Measurements from ENCODE around the gene TRRAP.

Gene TRRAP

DNA sequence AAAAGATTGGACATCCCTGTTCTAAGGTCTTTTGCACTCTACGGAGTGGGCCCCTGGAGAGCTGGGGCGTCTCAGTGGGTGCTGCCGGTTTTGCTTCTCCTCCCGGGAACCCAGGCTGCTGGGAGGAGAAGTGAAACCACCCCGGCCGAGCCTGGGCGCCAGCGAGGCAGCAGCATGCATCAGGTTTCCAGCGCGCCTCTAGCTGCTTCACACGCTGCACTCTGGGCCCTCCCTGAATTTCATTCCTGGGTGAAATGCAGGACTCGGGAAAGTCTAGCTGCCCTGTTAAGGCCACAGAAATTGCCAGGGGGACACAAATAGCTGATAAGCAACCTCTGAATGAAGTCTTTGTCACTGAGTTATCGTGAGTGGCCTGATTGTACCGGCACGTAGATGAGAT lies 127.4 kb downstream of the TRRAP start:
- no peaks in the 10 kb centered on the region for H3K27me3 ChIP-seq (ENCODE audit: insufficient read depth, low read length)
- peaks cover 62 to 72% of the 10 kb centered on the region in 2 experiments for H3K36me3 ChIP-seq (ENCODE audit: control insufficient read depth in 1 of 2, insufficient read depth in 2 of 2, low read length in 2 of 2)
- H3K23ac ChIP-seq (ENCODE audit: low read length) = no peak overlapping the region
- H3K14ac ChIP-seq (ENCODE audit: low read length) = no peak overlapping the region
- no peak overlapping the region for H4K91ac ChIP-seq (ENCODE audit: low read depth, low read length)
- no peak overlapping the region for H2BK12ac ChIP-seq (ENCODE audit: low read length)
- no peak overlapping the region for H3K27ac ChIP-seq (ENCODE audit: low read depth, low read length)
- H3K18ac ChIP-seq (ENCODE audit: low read length) = no peak overlapping the region
- no peaks in the 10 kb centered on the region for H3K79me2 ChIP-seq (ENCODE audit: control insufficient read depth, insufficient read depth, low read length, poor library complexity)
- no peak overlapping the region for H3K4me2 ChIP-seq (ENCODE audit: low read length)
- no CpG with 5 or more reads among the region's 15 CpGs for WGBS (ENCODE audit: extremely low coverage, insufficient coverage, insufficient read length)
- H3K4me1 ChIP-seq (ENCODE audit: control insufficient read depth in 1 of 2, insufficient read depth in 2 of 2, low read length in 2 of 2) = no peaks in the 10 kb centered on the region
- H2AK5ac ChIP-seq (ENCODE audit: low read length) = no peak overlapping the region
- no peak overlapping the region for H4K12ac ChIP-seq (ENCODE audit: low read depth, low read length)
- H2AFZ ChIP-seq (ENCODE audit: insufficient read depth, low read length, poor library complexity) = no peak overlapping the region
- H3K9me3 ChIP-seq (ENCODE audit: insufficient read depth, low read depth, low read length) = peaks cover 5% of the 10 kb centered on the region
- no peak overlapping the region for H3K9ac ChIP-seq (ENCODE audit: low read length)
- H3K4me3 ChIP-seq (ENCODE audit: low read depth, low read length) = no peak overlapping the region
- H3K79me1 ChIP-seq (ENCODE audit: low read length) = no peaks in the 10 kb centered on the region
- H3K4ac ChIP-seq (ENCODE audit: low read depth, low read length) = no peak overlapping the region
- H4K8ac ChIP-seq (ENCODE audit: low read depth, low read length) = no peak overlapping the region
- H2BK120ac ChIP-seq (ENCODE audit: insufficient read depth, low read length, poor library complexity) = no peak overlapping the region
- DNase-seq = no peak
- H2BK5ac ChIP-seq (ENCODE audit: low read depth, low read length, poor library complexity) = no peak overlapping the region

DNA sequence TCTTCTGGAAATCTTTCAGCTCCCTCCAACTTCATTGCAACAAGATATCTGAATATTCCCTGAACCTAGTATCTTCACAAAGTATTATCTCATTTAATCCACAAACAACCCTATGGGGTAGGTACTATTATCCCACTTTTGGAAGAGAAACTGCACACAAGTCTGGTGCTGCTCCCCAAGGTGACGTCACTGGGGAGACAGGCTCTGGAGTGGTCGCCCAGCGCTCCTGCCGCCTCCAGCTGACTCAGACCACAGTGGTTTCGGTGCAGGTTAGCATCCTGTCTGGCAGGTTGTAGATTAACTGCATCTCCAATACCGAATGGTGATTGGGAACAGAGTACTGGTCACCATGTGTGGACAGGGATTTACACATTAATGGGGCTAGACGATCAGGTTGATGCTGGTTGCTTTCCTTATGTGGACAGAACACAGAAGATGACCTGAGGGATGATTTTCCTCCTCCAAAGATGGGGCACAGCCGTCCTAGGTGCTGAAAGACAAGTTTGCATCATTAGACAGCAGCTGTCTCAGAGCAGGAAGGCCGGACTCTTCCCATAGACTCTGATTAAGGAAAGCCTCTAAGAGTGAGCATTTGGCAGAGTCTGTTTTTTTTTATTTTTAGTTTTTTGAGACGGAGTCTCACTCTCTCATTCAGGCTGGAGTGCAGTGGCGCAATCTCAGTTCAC lies 128.6 kb downstream of the TRRAP start:
- no peak overlapping the region for H2BK120ac ChIP-seq (ENCODE audit: insufficient read depth, low read length, poor library complexity)
- H3K4me3 ChIP-seq (ENCODE audit: low read depth, low read length) = no peak overlapping the region
- H3K79me1 ChIP-seq (ENCODE audit: low read length) = no peaks in the 10 kb centered on the region

DNA sequence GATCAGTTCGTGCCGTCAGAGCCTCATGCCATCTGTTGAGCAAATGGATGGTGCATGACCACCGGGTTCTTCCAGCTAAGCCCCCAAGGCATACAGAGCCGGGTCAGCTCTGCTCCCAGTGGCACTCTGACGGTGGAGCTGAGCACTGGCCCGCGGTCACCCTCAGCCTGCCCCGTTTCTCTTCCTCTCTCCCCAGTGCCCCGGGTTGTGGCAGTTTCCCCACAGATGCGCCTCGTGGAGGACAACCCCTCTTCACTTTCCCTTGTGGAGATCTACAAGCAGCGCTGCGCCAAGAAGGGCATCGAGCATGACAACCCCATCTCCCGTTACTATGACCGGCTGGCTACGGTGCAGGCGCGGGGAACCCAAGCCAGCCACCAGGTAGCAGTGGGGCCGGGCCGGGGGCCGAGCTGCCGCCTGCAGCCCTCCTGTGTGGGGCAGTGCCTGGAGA lies 129.9 kb downstream of the TRRAP start:
- Histone ChIP-seq H2BK12ac (ENCODE audit: low read length) (no peak overlapping the region), H4K91ac (ENCODE audit: low read depth, low read length) (no peak overlapping the region), H2AFZ (ENCODE audit: insufficient read depth, low read length, poor library complexity) (no peak overlapping the region), H3K18ac (ENCODE audit: low read length) (no peak overlapping the region), H3K9ac (ENCODE audit: low read length) (no peak overlapping the region), H3K79me2 (ENCODE audit: control insufficient read depth, insufficient read depth, low read length, poor library complexity) (no peaks in the 10 kb centered on the region), H3K4me3 (ENCODE audit: low read depth, low read length) (no peak overlapping the region), H3K4me1 (ENCODE audit: control insufficient read depth in 1 of 2, insufficient read depth in 2 of 2, low read length in 2 of 2) (no peaks in the 10 kb centered on the region), H2BK5ac (ENCODE audit: low read depth, low read length, poor library complexity) (no peak overlapping the region), H3K27ac (ENCODE audit: low read depth, low read length) (no peak overlapping the region), H3K36me3 (ENCODE audit: control insufficient read depth in 1 of 2, insufficient read depth in 2 of 2, low read length in 2 of 2) (peaks cover 66 to 76% of the 10 kb centered on the region in 2 experiments), H2BK120ac (ENCODE audit: insufficient read depth, low read length, poor library complexity) (no peak overlapping the region), H3K4me2 (ENCODE audit: low read length) (no peak overlapping the region), H2AK5ac (ENCODE audit: low read length) (no peak overlapping the region), H3K14ac (ENCODE audit: low read length) (no peak overlapping the region), H4K12ac (ENCODE audit: low read depth, low read length) (no peak overlapping the region), H3K27me3 (ENCODE audit: insufficient read depth, low read length) (no peaks in the 10 kb centered on the region), H3K9me3 (ENCODE audit: insufficient read depth, low read depth, low read length) (peaks cover 6% of the 10 kb centered on the region), H3K79me1 (ENCODE audit: low read length) (no peaks in the 10 kb centered on the region), H4K8ac (ENCODE audit: low read depth, low read length) (no peak overlapping the region), H3K23ac (ENCODE audit: low read length) (no peak overlapping the region), H3K4ac (ENCODE audit: low read depth, low read length) (no peak overlapping the region)
- WGBS (ENCODE audit: extremely low coverage, insufficient coverage, insufficient read length) = no CpG with 5 or more reads among the region's 23 CpGs
- no peak for DNase-seq

More for the DNA sequence above, 128.6 kb downstream of the TRRAP start:
- Histone ChIP-seq H3K36me3 (ENCODE audit: control insufficient read depth in 1 of 2, insufficient read depth in 2 of 2, low read length in 2 of 2) (peaks cover 68 to 77% of the 10 kb centered on the region in 2 experiments), H2AFZ (ENCODE audit: insufficient read depth, low read length, poor library complexity) (no peak overlapping the region), H4K12ac (ENCODE audit: low read depth, low read length) (no peak overlapping the region), H2BK12ac (ENCODE audit: low read length) (no peak overlapping the region), H3K14ac (ENCODE audit: low read length) (no peak overlapping the region), H3K18ac (ENCODE audit: low read length) (no peak overlapping the region), H3K9me3 (ENCODE audit: insufficient read depth, low read depth, low read length) (peaks cover 8% of the 10 kb centered on the region), H3K4ac (ENCODE audit: low read depth, low read length) (no peak overlapping the region), H3K9ac (ENCODE audit: low read length) (no peak overlapping the region), H3K27ac (ENCODE audit: low read depth, low read length) (no peak overlapping the region), H3K4me2 (ENCODE audit: low read length) (no peak overlapping the region), H3K23ac (ENCODE audit: low read length) (no peak overlapping the region), H4K8ac (ENCODE audit: low read depth, low read length) (no peak overlapping the region), H2BK5ac (ENCODE audit: low read depth, low read length, poor library complexity) (no peak overlapping the region), H2AK5ac (ENCODE audit: low read length) (no peak overlapping the region), H3K79me2 (ENCODE audit: control insufficient read depth, insufficient read depth, low read length, poor library complexity) (no peaks in the 10 kb centered on the region), H3K4me1 (ENCODE audit: control insufficient read depth in 1 of 2, insufficient read depth in 2 of 2, low read length in 2 of 2) (no peaks in the 10 kb centered on the region), H4K91ac (ENCODE audit: low read depth, low read length) (no peak overlapping the region), H3K27me3 (ENCODE audit: insufficient read depth, low read length) (no peaks in the 10 kb centered on the region)
- no CpG with 5 or more reads among the region's 11 CpGs for WGBS (ENCODE audit: extremely low coverage, insufficient coverage, insufficient read length)
- DNase-seq = no peak

DNA sequence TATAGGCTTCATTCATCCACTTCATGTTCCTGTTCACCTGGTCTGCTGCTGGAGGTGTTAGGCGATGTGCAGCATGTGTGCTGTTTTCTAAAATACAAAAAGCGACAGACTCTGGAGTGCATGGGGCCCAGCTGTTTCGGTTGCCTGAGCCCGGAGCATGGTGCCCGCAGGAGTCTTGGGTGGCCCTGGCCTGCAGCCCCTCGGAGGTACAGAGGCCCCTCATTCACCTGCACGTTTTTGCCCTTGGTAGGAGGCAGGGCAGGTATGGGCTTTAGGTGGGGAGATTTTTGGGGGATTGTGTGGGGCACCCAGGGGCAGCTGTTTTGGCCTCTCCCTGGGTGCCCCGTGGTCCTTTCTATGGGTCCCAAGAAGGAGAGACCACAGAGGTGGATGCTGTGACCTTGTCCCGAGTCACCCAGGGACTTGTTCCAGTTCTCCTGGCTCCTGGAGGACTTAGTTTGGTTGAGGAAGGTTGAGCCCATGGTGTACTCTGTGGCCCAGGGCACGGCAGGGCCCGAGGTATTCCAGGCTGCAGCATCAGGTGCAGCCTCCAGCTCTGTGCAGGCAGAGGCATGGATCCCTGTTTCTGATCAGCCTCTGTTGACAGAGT lies 130.7 kb downstream of the TRRAP start:
- DNase-seq = no peak
- Histone ChIP-seq H2BK12ac (ENCODE audit: low read length) (no peak overlapping the region), H3K4me3 (ENCODE audit: low read depth, low read length) (no peak overlapping the region), H3K9me3 (ENCODE audit: insufficient read depth, low read depth, low read length) (peaks cover 6% of the 10 kb centered on the region), H2BK5ac (ENCODE audit: low read depth, low read length, poor library complexity) (no peak overlapping the region), H3K4ac (ENCODE audit: low read depth, low read length) (no peak overlapping the region), H3K79me2 (ENCODE audit: control insufficient read depth, insufficient read depth, low read length, poor library complexity) (no peaks in the 10 kb centered on the region), H3K36me3 (ENCODE audit: control insufficient read depth in 1 of 2, insufficient read depth in 2 of 2, low read length in 2 of 2) (peaks cover 71 to 83% of the 10 kb centered on the region in 2 experiments), H3K14ac (ENCODE audit: low read length) (no peak overlapping the region), H3K9ac (ENCODE audit: low read length) (no peak overlapping the region), H3K4me1 (ENCODE audit: control insufficient read depth in 1 of 2, insufficient read depth in 2 of 2, low read length in 2 of 2) (no peaks in the 10 kb centered on the region), H2AK5ac (ENCODE audit: low read length) (no peak overlapping the region), H3K27ac (ENCODE audit: low read depth, low read length) (no peak overlapping the region), H4K91ac (ENCODE audit: low read depth, low read length) (no peak overlapping the region), H4K12ac (ENCODE audit: low read depth, low read length) (no peak overlapping the region), H3K27me3 (ENCODE audit: insufficient read depth, low read length) (no peaks in the 10 kb centered on the region), H3K18ac (ENCODE audit: low read length) (no peak overlapping the region), H3K79me1 (ENCODE audit: low read length) (no peaks in the 10 kb centered on the region), H3K23ac (ENCODE audit: low read length) (no peak overlapping the region), H3K4me2 (ENCODE audit: low read length) (no peak overlapping the region), H2BK120ac (ENCODE audit: insufficient read depth, low read length, poor library complexity) (no peak overlapping the region), H4K8ac (ENCODE audit: low read depth, low read length) (no peak overlapping the region), H2AFZ (ENCODE audit: insufficient read depth, low read length, poor library complexity) (no peak overlapping the region)
- no CpG with 5 or more reads among the region's 11 CpGs for WGBS (ENCODE audit: extremely low coverage, insufficient coverage, insufficient read length)
